HK-2 (cell line): ENCODE measurements around the gene PTRHD1.
A peak's percentile ranks its signal among the peaks of the same experiment; 100 is the strongest.
"Not testable (repeated sequence)": the region's sequence is repeated elsewhere in the genome, so short reads cannot be mapped to it uniquely, and the experiment has no call there.

ENCODE experiments used
- DNase-seq: peaks from one replicate; pipeline ENCODE4 v3.0.0-alpha.2; 2018; ENCODE audit not compliant: unreplicated experiment

PTRHD1 gene

GRCh38 chr2:24792874-24793760, at the start of gene PTRHD1, which contains the start of gene CENPO:
TSS of gene PTRHD1 (minus strand) at chr2:24793391. CDS start at chr2:24793377, 14 bp downstream.
TSS of gene CENPO (plus strand) at chr2:24793425. CDS start at chr2:24793920, 495 bp downstream.
- DNase-seq, result peak; percentile 98

GRCh38 chr2:24842081-24843050, 49.2 kb upstream of the PTRHD1 start:
- DNase-seq, result no peak

- no peak for DNase-seq
These were observed 48.1 kb upstream of the PTRHD1 start for GRCh38 chr2:24840962-24841945.

GRCh38 chr2:24840164-24840869, 47.1 kb upstream of the PTRHD1 start:
- no peak for DNase-seq

- DNase-seq, result no peak
These were observed 46.5 kb upstream of the PTRHD1 start for GRCh38 chr2:24839729-24840128.

GRCh38 chr2:24838541-24838940, 45.4 kb upstream of the PTRHD1 start:
- DNase-seq, result no peak

GRCh38 chr2:24837996-24838513, 44.9 kb upstream of the PTRHD1 start:
- no peak for DNase-seq

GRCh38 chr2:24836706-24837105, 43.5 kb upstream of the PTRHD1 start:
- DNase-seq, result no peak

GRCh38 chr2:24836206-24836605, 43.0 kb upstream of the PTRHD1 start:
- DNase-seq, result no peak

GRCh38 chr2:24835411-24835810, 42.2 kb upstream of the PTRHD1 start:
- not testable (repeated sequence) for DNase-seq

- DNase-seq, result no peak
These were observed 41.7 kb upstream of the PTRHD1 start for GRCh38 chr2:24834733-24835395.

- no peak for DNase-seq
These were observed 40.9 kb upstream of the PTRHD1 start for GRCh38 chr2:24833821-24834732.

GRCh38 chr2:24832931-24833701, 39.9 kb upstream of the PTRHD1 start:
- DNase-seq, result no peak

- no peak for DNase-seq
These were observed 39.3 kb upstream of the PTRHD1 start for GRCh38 chr2:24832521-24832920.

GRCh38 chr2:24832073-24832461, 38.9 kb upstream of the PTRHD1 start:
- DNase-seq, result no peak

GRCh38 chr2:24831221-24832072, 38.3 kb upstream of the PTRHD1 start:
- DNase-seq, result no peak

GRCh38 chr2:24830786-24831185, 37.6 kb upstream of the PTRHD1 start:
- no peak for DNase-seq
